ENCODE data around the gene MGAT5. TPM values are rescaled to one million over a fixed set of nuclear protein-coding genes. Genes with fewer than 3 reads are reported as not detected.

MGAT5 gene
- total RNA-seq, 3 donors from 2014 or later (not counting 1 experiment from before 2014, with no cell fraction given), result 39.7 to 58.2 (median 57.0) TPM

DNA sequence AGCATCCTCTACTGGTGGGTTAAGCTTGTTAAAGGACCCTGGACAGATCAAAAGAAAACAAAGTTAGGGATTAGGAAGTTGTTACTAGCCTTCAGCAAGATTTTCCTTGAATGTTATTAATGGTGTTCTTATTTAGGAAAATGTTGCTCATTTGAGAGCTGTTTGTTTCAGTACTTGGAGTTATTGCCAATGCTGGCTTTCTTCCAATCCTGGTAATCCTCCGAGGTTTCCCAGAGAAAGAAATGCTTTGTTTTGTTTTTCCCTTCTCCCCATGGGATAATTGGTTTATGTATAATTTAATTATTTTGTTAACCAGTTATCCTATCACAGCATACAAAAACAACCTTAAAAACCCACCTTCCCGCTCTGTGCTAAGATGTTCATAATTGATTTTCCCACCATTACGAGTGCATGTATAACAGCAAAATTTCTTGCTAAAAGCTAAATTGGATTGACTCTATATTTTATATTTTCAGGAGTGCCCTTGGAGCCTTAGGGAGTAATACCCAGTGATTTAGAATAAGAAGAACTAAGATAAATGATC is 79.8 kb downstream of the MGAT5 start:
- WGBS (ENCODE audit: insufficient coverage), result 100% methylated on average over 1 of the region's 3 CpGs
- Histone ChIP-seq H3K4me3 (ENCODE audit: low read length) (no peak overlapping the region), H3K27me3 (ENCODE audit: control insufficient read depth, insufficient read depth, low read length) (no peaks in the 10 kb centered on the region), H3K27ac (ENCODE audit: low read length) (no peak overlapping the region), H3K9me3 (ENCODE audit: control insufficient read depth, insufficient read depth, low read length) (no peaks in the 10 kb centered on the region), H3K4me1 (ENCODE audit: control insufficient read depth, insufficient read depth, low read length) (no peaks in the 10 kb centered on the region), H3K36me3 (ENCODE audit: control insufficient read depth, insufficient read depth, low read length) (peaks cover 2% of the 10 kb centered on the region)
- Mint-ChIP-seq H3K9me3 (peaks cover 0 to 4% of the 10 kb centered on the region in 2 donors), H3K27ac (no peak overlapping the region), H3K4me1 (peaks cover 4 to 9% of the 10 kb centered on the region in 2 donors), H3K36me3 (peaks cover 1% of the 10 kb centered on the region), H3K27me3 (ENCODE audit: low read depth in 2 of 2) (no peaks in the 10 kb centered on the region), H3K4me3 (no peak overlapping the region)
- TF ChIP-seq, protein P1, sequence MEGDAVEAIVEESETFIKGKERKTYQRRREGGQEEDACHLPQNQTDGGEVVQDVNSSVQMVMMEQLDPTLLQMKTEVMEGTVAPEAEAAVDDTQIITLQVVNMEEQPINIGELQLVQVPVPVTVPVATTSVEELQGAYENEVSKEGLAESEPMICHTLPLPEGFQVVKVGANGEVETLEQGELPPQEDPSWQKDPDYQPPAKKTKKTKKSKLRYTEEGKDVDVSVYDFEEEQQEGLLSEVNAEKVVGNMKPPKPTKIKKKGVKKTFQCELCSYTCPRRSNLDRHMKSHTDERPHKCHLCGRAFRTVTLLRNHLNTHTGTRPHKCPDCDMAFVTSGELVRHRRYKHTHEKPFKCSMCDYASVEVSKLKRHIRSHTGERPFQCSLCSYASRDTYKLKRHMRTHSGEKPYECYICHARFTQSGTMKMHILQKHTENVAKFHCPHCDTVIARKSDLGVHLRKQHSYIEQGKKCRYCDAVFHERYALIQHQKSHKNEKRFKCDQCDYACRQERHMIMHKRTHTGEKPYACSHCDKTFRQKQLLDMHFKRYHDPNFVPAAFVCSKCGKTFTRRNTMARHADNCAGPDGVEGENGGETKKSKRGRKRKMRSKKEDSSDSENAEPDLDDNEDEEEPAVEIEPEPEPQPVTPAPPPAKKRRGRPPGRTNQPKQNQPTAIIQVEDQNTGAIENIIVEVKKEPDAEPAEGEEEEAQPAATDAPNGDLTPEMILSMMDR (IDR thresholded peaks at IDR 0.05), result no peak
- DNase-seq (no peak), ATAC-seq (no peak)
- intact Hi-C loops (cut with micrococcal nuclease), result no loop called here

DNA sequence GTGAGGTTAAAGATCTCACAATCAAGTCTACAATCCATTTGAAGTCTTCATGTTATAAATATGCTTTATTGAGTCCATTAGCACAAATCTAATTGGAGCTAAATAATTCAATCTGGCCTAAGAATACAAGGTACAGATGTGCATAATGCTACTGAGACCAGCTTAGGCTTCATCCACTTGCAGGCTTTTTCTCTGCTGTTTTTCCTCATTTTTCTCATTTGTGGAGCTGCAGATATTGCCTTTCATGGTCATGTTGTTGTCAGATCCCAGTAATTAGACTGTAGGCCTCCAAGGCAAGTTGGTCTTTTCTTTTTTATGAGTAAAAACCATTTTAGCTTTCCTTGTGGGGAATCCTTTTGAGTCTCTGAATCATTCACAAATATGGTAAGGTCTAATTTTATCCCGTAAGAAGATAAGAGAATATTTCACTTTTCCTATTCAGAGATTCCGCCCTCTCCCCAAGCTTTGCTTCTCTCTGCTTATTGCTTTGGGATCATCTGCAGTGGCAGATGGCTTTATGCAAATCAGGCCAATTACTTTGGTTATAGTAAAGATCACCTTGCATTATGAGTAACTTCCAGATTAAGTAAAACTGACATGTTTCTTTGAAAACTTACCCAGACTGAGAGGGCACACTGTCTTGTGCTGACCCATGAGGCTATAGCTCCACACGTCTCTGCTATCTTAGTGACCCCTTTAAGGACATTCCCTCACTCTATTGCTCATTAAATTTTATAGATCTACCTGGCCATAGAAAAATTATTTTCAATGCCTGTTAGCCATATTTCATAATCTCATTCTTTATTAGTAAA is 80.9 kb downstream of the MGAT5 start:
- no peak overlapping the region for H3K27ac Mint-ChIP-seq
- WGBS (ENCODE audit: insufficient coverage), result 44% methylated on average over 2 of the region's 3 CpGs
- Histone ChIP-seq H3K4me3 (ENCODE audit: low read length) (no peak overlapping the region), H3K9me3 (ENCODE audit: control insufficient read depth, insufficient read depth, low read length) (no peaks in the 10 kb centered on the region), H3K27ac (ENCODE audit: low read length) (no peak overlapping the region), H3K27me3 (ENCODE audit: control insufficient read depth, insufficient read depth, low read length) (no peaks in the 10 kb centered on the region), H3K36me3 (ENCODE audit: control insufficient read depth, insufficient read depth, low read length) (peaks cover 2% of the 10 kb centered on the region), H3K4me1 (ENCODE audit: control insufficient read depth, insufficient read depth, low read length) (no peaks in the 10 kb centered on the region)
- peaks cover 0 to 4% of the 10 kb centered on the region in 2 donors for H3K9me3 Mint-ChIP-seq
- H3K4me1 Mint-ChIP-seq, result peaks cover under 1 to 6% of the 10 kb centered on the region in 2 donors
- no peak overlapping the region for H3K4me3 Mint-ChIP-seq
- DNase-seq (no peak), ATAC-seq (no peak)
- TF ChIP-seq, protein P1 (IDR thresholded peaks at IDR 0.05), result no peak
- H3K27me3 Mint-ChIP-seq (ENCODE audit: low read depth in 2 of 2), result no peaks in the 10 kb centered on the region
- peaks cover 6% of the 10 kb centered on the region for H3K36me3 Mint-ChIP-seq
- intact Hi-C loops (cut with micrococcal nuclease), result no loop called here

DNA sequence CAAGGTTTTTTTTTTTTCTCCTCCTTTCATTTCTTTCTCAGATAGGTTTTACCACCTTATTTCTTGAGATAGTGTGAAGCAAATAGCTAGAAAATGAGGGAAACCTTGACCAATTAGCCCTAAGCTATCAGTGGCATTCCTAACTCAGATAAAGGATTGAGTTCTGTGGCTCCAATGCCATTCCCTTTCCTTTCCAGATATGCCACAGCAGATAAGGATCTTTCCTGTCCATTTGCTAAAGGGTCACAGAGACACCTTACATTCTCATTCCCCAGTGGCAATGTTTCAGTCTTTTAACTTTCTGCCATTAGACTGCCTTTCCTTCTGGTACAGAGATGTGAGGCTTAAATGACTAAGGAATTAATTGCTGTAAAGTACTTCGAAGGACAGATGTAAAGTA is 81.7 kb downstream of the MGAT5 start:
- Mint-ChIP-seq H3K4me1 (peaks cover 0 to 6% of the 10 kb centered on the region in 2 donors), H3K4me3 (no peak overlapping the region), H3K36me3 (peaks cover 6% of the 10 kb centered on the region), H3K27me3 (ENCODE audit: low read depth in 2 of 2) (no peaks in the 10 kb centered on the region), H3K27ac (no peak overlapping the region), H3K9me3 (peaks cover 0 to 4% of the 10 kb centered on the region in 2 donors)
- no peaks in the 10 kb centered on the region for H3K4me1 ChIP-seq (ENCODE audit: control insufficient read depth, insufficient read depth, low read length)
- 38% methylated on average over 1 of the region's 1 CpG for WGBS (ENCODE audit: insufficient coverage)
- H3K9me3 ChIP-seq (ENCODE audit: control insufficient read depth, insufficient read depth, low read length), result no peaks in the 10 kb centered on the region
- H3K36me3 ChIP-seq (ENCODE audit: control insufficient read depth, insufficient read depth, low read length), result peaks cover 2% of the 10 kb centered on the region
- no peak overlapping the region for H3K4me3 ChIP-seq (ENCODE audit: low read length)
- ATAC-seq (no peak), DNase-seq (no peak)
- intact Hi-C loops (cut with micrococcal nuclease), result no loop called here
- H3K27me3 ChIP-seq (ENCODE audit: control insufficient read depth, insufficient read depth, low read length), result no peaks in the 10 kb centered on the region
- no peak overlapping the region for H3K27ac ChIP-seq (ENCODE audit: low read length)
- TF ChIP-seq, protein P1 (IDR thresholded peaks at IDR 0.05), result no peak
